DLD1 (cell line): ENCODE data around the gene SLC13A2.

Source experiments
- in situ Hi-C: cut with HindIII; loops from 2 replicates; pipeline ENCODE4 v1.10.0; 2017; ENCODE audit warnings: low sequenced_read_pairs

Gene SLC13A2

DNA sequence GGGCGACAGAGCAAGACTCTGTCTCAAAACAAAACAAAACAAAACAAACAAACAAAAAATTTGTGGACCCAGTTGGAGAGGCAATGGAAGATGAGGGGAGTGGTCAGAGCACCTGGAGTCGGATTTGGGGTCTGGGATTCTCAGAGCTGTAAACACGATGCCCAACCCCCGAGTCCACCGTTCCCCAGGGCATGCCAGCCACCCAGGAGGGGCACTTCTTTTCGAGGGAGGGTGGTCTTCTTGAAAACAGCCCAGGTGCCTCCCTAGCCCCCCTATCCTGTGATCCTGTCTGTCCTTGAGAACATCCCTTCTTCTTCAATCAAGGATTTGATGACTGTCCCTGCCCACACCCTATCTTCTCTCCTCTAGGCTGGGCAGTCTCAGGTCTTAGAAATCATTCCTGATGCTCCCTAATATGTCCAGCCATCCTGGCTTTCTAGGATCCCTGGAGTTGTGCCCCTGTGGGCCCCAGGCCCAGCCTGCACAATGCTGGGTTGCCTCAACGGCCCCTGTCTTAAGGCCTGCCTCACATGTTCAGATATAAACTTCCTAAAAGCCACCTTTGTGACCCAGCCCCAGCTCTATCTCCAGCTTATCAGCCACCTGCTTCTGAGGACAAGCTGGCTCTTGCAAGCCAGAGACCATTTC lies 3.1 kb upstream of the SLC13A2 start:
- in situ Hi-C loops = no loop called here

DNA sequence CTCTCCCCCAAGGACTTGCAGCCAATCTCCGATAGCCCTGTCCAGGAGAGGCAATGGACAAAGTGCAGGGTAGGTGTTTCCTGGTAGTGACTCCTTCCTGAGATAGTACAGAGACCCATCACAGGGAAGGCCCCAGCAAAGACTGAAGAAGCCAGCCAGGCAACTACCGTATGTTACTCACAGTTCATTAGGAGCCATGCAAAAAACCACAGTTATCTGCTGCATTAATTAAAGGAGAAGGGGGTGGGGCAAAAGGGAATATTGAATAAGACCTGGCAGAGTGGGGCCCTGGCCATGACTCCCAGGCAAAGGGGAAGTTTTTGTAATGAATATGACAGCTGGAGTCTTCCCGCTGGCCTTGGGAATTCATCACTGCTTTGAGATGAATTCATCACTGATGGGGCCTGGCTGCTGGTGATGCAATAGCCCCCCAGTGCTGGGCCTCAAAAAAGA lies 2.5 kb upstream of the SLC13A2 start:
- in situ Hi-C loops = no loop called here

DNA sequence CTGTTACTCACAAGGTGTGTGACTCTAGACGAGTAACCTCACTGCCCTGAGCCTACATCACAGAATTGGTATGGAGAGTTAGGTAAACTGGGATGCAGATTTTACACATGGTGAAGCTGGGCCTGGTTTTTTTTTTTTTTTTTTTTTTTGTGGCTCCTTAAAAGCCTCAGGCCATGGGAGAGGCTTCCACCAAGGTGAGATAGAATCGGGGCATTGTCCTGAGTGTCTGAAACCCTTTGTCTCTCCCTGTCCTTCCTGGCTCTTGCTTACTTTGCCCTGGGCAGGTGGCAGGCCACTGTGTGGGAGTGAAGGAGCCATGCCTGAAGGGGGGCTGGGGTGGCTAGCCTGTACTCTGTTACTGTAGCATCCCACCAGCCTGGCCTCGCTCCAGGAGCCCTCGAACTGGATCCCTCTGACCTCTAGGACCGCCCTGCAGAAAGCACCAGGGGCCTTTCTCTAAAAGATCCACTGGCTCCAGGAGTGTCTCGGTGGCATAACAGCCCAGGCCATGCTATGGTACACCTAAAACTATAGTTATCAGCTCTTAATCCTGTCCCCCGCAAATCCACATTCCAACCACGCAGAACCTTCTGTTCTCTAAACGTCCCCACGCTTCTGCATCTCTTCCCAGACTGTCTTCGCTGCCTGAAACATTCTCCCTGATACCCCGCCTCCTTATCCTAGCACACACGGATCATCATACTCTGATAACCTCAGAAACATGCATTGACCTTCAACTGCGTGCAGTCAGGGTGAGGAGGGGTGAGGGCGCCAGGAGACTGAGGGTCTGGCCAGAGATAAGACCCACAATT lies 1.7 kb upstream of the SLC13A2 start:
- in situ Hi-C loops = no loop called here

GRCh38 chr17:28472871-28473497 lies 460 bp upstream of the SLC13A2 start:
- in situ Hi-C loops = no loop called here

GRCh38 chr17:28474111-28474531 lies 677 bp downstream of the SLC13A2 start:
- in situ Hi-C loops = no loop called here

DNA sequence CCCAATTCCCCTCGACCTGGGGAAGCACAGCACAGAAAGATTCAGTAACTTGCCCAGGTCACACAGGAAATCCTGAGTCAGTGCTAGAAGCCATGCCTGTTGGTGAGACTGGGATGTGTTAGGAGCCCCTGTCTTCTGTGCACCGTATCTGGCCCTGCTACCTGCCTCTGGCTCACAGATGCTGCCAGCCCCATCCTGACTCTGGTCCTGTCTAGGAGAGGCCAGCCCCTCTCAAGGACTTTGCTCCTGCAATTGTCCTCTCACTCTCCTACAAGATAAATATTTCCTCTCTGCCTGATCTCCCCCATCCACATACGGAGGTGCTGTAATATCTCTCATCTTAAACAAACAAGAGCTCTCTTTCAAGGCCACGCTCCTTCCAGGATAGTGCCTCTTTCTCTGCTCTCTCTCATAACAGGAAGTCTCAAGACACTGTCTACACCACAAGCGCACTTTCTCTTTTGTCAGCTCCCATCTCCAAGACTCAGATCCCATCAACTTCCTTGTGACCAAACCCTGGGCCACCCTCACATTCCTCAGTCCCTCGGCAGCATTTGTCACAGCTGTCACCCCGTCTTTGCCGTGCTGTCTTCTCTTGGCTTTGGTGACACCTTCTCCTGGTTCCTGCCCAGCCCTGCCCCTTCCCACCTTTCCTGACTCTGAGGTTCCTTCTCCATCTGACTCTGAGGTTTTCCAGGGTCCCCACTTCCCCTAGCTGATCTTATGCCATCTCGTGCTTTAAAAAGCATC lies 1.9 kb downstream of the SLC13A2 start:
- in situ Hi-C loops = no loop called here

DNA sequence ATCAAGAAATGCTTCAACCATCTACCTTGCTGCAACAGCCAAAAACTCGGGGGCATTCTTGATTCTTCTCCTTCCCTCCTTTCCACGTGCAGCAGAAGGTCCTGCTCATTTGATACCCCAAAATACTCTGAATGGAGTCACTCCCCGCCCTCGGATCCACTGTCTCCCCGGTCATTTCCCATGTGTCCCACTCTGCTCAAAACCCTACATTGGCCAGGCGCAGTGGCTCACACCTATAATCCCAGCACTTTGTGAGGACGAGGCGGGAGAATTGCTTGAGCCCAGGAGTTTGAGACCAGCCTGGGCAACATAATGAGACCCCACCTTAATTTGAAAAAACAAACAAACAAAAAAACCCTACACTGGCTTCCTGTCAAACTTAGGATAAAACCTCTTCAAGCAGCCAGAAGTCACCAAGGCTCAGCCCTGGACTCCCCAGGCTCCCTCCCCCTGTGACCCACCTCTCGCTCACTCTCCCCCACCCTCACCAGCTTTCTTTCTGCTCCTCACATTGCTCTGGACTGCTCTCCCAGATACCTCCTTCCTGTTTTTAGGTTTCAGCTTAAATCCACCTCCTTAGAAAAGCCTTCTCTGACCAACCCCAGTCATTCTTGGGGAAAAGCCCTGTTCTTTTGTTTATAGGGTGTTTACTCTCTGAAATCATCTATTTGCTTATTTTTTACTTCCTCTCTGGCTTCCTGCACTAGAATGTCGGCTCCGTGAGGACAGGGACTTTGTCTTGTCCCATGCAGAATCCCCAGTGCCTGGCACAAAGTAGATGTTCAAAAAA lies 2.8 kb downstream of the SLC13A2 start:
- in situ Hi-C loops = no loop called here

DNA sequence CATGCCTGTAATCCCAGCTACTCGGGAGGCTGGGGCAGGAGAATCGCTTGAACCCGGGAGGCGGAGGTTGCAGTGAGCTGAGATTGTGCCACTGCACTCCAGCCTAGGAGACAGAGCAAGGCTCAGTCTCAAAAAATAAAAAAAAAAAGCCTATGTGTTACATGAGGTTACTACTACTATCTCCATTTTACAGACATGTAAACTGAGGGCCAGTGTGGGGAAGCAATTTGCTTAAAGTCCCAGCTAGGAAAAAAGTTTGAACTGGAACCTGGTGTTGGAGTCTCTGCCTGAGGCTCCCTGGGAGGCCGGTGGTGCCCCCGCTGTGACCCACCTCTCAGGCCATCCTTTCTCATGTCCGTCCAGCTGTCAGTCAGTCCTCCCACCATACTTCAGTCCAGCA lies 4.5 kb downstream of the SLC13A2 start:
- in situ Hi-C loops = no loop called here

- in situ Hi-C loops = no loop called here
These were observed 5.5 kb downstream of the SLC13A2 start for GRCh38 chr17:28478712-28479615.

- in situ Hi-C loops = no loop called here
These were observed 6.8 kb downstream of the SLC13A2 start for GRCh38 chr17:28480278-28480677.

DNA sequence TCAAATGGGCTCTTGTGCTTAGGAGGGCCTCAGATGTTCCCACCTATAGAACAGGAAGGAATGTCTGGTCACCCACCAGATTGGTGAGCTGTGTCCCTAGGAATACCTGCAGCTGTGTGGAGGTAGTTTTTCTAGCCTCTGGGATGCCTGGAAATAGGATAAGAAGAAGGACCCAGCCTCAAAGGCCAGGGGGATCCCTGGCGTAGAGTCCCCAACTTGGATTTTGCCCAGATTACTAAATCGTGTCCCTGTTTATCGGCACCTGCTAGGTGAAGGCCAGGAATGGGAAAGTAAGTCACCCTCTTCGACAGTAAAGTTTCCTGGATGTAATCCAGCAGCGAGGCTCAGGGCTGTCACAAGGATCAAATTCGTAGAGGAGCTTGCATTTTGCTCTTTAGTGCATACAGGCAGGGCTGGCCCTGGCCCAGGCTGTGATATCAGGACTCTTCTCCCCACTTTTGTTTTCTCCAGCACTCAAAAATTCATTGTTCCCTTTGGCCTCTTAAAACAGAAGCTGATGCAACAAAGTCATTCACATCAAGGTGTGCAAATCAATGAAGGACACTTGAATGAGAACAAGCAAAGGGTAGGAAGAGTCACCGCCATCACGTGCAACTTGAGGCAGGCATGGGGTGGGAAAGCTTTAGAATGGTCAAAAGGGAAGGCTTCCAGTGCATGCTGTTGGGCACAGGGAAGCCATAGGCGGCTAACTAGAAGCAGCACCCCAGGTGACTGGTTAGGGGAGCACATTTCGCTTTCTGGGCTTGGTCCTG lies 7.5 kb downstream of the SLC13A2 start:
- in situ Hi-C loops = no loop called here

- in situ Hi-C loops = no loop called here
These were observed 9.2 kb downstream of the SLC13A2 start for GRCh38 chr17:28482551-28483199.

DNA sequence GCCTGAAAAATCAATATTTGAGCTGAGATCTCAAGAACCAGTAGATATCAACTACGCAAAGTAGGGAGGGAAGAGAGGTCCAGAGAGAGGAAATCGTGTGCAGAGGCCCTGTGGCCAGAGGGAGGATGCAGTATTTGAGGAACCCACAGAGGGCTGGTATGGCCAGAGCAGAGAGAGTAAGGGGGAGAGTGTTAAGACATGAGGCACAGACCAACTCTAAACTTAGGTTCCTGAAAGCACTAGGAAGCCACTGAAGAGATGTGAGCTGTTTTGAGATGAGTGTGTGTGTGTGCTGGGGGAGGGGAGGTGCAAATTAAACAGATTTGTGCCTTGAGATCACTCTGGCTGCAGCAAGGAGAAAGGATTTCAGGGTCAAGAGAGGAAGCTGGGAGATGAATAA lies 10.9 kb downstream of the SLC13A2 start:
- in situ Hi-C loops = no loop called here

- in situ Hi-C loops = no loop called here
These were observed 11.6 kb downstream of the SLC13A2 start for GRCh38 chr17:28485049-28485448.

DNA sequence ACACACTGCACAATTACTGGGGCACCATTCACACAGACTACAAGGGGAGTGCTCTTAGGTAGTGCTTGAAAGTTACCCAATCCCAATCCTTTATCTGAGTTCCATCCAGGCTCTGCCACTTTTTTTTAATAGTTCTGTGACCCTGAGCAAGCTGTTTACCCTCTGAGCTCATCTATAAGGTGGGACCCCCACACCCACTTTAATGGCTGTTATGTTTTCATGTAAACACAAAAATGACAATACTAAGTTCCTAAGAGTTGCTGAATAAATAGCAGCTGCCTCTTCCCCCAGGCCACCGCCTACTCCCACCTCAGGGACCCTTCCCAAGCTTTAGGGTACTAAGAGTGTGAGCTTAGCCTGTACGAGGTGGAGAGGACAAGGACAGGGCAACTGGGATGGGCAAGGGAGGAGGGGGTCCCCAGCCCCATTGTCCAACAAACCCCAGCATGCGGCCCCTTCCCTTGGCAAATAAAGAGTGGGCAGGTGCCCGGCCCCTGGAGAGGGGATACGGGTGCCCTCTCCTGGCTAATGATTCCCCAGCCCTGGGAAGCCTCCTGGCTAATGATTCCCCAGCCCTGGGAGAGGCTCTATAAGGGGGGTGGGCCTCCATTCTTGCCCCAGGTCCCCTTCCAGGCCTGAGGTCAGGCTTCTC lies 14.6 kb downstream of the SLC13A2 start:
- in situ Hi-C loops = no loop called here

DNA sequence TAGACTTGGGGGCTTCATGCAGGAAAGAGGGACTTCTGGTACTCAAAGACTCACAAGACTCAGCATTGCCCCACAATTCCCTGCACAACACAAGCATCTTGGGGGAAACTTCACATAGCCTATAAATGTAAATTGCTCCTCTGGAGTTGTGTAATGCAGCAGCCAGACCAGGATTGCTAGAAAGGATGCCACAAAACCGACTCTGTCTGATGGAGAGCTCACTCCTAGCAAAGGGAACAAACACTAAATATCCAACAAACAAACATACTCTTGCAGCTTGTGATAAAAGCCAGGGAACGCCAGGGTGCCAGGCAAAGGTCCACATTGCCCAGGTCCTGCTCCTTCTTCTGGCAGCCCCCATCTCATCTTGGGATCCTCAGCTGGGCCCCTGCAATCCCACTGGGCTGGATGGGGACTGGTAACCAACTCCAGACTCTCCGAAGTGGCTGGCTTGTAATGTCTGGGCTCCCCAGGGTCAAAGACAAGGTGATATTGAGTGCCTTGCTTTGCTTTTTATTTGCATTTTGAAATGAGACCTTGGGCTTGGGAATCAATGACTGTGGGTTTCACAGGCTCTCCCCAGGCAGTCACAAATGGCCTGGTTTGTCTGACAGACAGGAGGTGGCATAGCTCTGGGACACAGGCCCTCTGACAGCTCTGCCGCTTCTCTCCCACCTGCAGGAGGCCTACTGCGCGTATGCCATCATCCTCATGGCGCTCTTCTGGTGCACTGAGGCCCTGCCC lies 15.3 kb downstream of the SLC13A2 start:
- in situ Hi-C loops = no loop called here

DNA sequence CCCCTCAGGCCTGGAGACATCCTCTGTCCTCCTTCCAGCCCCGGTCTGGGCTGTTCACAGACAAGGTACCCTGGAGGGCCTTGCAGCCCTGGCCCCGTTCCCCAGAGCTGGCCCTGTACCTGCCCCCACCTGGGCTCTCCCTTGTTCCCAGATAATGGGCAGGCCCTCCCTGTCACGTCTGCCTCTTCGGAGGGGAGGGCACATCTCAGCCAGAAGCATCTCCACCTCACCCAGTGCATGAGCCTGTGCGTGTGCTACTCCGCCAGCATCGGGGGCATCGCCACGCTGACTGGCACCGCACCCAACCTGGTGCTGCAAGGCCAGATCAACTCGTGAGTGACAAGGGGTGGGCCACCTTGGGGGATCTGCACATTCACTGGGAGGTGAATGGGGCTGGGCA lies 17.8 kb downstream of the SLC13A2 start:
- in situ Hi-C loops = no loop called here
